ENCODE results near the gene LRRC75A. TPM values are rescaled to one million over a fixed set of nuclear protein-coding genes. Genes with fewer than 3 reads are reported as not detected.
"Not testable (repeated sequence)": the region's sequence is repeated elsewhere in the genome, so short reads cannot be mapped to it uniquely, and the experiment has no call there.

LRRC75A gene
- total RNA-seq, 2 donors from 2014 or later, result 2.6 to 3.4 TPM

- H3K9me3 Mint-ChIP-seq; DNase-seq; H3K36me3 Mint-ChIP-seq (ENCODE audit: insufficient read depth in 2 of 2); H3K4me3 Mint-ChIP-seq; H3K4me1 Mint-ChIP-seq (ENCODE audit: low read depth); H3K27ac Mint-ChIP-seq; ATAC-seq (replicated peaks in 1 of 2): not testable (repeated sequence)
- H3K27me3 Mint-ChIP-seq (ENCODE audit: low read depth), result peaks cover 22% of the 10 kb centered on the region
Measured at GRCh38 chr17:16403847-16404246, 88.1 kb downstream of the LRRC75A start.

- Mint-ChIP-seq H3K27me3 (ENCODE audit: low read depth) (peaks cover 6% of the 10 kb centered on the region), H3K36me3 (ENCODE audit: insufficient read depth in 2 of 2) (no peaks in the 10 kb centered on the region), H3K4me1 (ENCODE audit: low read depth) (peaks cover 11% of the 10 kb centered on the region), H3K4me3 (peak overlapping the region; percentile 10 to 37), H3K9me3 (no peaks in the 10 kb centered on the region), H3K27ac (peak overlapping the region; percentile 7)
- DNase-seq, result peak in 1 of 2 donors; percentile 46
- peak; percentile 97 to 98 for ATAC-seq (replicated peaks in 1 of 2)
Measured at GRCh38 chr17:16398270-16399267, 93.4 kb downstream of the LRRC75A start.

GRCh38 chr17:16396693-16397092 lies 95.3 kb downstream of the LRRC75A start:
- H3K4me3 Mint-ChIP-seq; ATAC-seq (replicated peaks in 1 of 2); H3K27me3 Mint-ChIP-seq (ENCODE audit: low read depth); H3K36me3 Mint-ChIP-seq (ENCODE audit: insufficient read depth in 2 of 2); H3K9me3 Mint-ChIP-seq; DNase-seq; H3K27ac Mint-ChIP-seq: not testable (repeated sequence)
- peaks cover 11% of the 10 kb centered on the region for H3K4me1 Mint-ChIP-seq (ENCODE audit: low read depth)

GRCh38 chr17:16395887-16396286 lies 96.1 kb downstream of the LRRC75A start:
- not testable (repeated sequence) for H3K27ac Mint-ChIP-seq; H3K27me3 Mint-ChIP-seq (ENCODE audit: low read depth); H3K36me3 Mint-ChIP-seq (ENCODE audit: insufficient read depth in 2 of 2); H3K4me3 Mint-ChIP-seq; H3K9me3 Mint-ChIP-seq; DNase-seq; ATAC-seq (replicated peaks in 1 of 2)
- peaks cover 11% of the 10 kb centered on the region for H3K4me1 Mint-ChIP-seq (ENCODE audit: low read depth)

GRCh38 chr17:16392491-16392890 lies 99.5 kb downstream of the LRRC75A start:
- H3K4me3 Mint-ChIP-seq; H3K36me3 Mint-ChIP-seq (ENCODE audit: insufficient read depth in 2 of 2); DNase-seq; H3K27me3 Mint-ChIP-seq (ENCODE audit: low read depth); H3K9me3 Mint-ChIP-seq; H3K4me1 Mint-ChIP-seq (ENCODE audit: low read depth); H3K27ac Mint-ChIP-seq; ATAC-seq (replicated peaks in 1 of 2): not testable (repeated sequence)

Other genes with a start within 250 kb of the LRRC75A start
- gene CENPV, start 138.7 kb downstream of the LRRC75A start, total RNA-seq, result 10 to 100 TPM; 48.5 to 54.9 TPM
- gene UBB, start 111.1 kb downstream of the LRRC75A start, total RNA-seq, result 1,000 to 10,000 TPM in 1 of 2 donors, 100 to 1,000 TPM in 1; 726 to 1,037 TPM
- 10 to 100 TPM; 46.0 to 47.3 TPM for gene TRPV2, start 76.6 kb downstream of the LRRC75A start, total RNA-seq
- gene ZNF287, start 77.0 kb upstream of the LRRC75A start, total RNA-seq, result 1 to 10 TPM; 7.3 to 9.2 TPM
- 1 to 10 TPM; 6.9 to 8.4 TPM for gene ZNF624, start 161.7 kb upstream of the LRRC75A start, total RNA-seq
- 10 to 100 TPM in 1 of 2 donors, 1 to 10 TPM in 1; 3.1 to 13.3 TPM for gene CCDC144A, start 198.0 kb upstream of the LRRC75A start, total RNA-seq